ENCODE results near the gene TPRA1.
A peak's percentile ranks its signal among the peaks of the same experiment; 100 is the strongest.

TPRA1 gene

GRCh38 chr3:127555108-127555507, 35.4 kb downstream of the TPRA1 start:
- DNase-seq = no peak

GRCh38 chr3:127552038-127552437, 38.5 kb downstream of the TPRA1 start:
- DNase-seq = no peak

DNA sequence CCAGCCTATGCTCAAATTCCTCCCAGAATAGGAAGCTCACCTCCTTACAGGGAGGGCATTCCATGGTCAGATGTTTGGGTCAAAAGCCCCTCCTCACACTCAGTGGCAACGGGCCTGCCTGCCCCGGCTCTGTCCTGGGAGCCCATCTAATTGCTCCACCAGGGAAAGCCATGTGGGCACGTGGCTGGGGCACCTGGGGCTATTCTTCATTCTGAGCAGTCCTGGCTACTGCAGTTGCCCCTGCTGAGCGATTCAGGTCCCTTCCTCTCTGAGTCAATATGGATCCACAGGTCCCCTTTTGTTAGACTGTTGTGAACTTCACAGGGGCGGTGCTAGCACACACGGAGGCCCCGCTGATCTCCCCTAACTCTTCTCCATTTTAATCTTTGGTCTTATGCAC, 39.4 kb downstream of the TPRA1 start:
- no peak for DNase-seq

- DNase-seq = no peak
Observed at GRCh38 chr3:127550468-127551157, 39.9 kb downstream of the TPRA1 start.

- DNase-seq = no peak
Observed at GRCh38 chr3:127549826-127550467, 40.6 kb downstream of the TPRA1 start.

- peak; percentile 48 for DNase-seq
Observed at GRCh38 chr3:127547761-127548605, 42.5 kb downstream of the TPRA1 start.

DNA sequence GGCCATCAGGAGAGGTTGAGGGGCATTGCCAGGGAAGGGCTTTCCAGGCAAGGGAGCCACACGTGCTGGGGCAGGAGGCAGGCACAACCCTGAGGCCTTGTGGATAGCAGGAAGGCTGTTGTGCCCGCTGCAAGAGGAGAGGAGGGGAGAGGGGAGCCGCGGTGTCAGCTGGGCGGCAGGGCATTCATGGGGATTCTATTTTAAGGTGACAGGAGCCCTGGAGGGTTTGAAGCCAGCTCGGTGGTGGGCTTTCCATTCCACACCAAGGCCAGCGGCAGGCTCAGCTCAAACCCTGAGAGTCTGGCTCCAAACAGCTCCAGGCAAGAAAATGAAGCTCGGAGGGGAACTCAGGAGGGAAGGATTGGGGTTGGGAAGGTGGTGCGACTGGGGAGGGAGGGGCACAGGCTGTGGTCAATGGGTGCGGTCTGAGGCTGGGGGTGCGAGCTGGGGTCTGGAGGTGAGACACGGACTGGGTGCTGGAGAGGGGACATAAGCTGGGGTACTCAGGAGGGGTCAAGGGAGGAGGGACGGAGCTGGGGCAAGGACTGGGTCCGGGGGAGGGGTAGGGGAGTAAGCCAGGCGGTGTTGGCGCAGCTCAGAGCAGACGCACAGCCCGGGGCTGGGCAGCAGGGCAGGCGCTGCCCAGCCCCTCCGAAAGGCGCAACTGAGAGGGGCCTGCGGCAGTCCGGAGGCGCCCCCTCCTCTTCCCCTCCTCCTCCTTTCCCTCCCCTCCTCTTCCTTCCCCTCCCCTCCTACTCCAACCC, 43.4 kb downstream of the TPRA1 start:
- DNase-seq = no peak

DNA sequence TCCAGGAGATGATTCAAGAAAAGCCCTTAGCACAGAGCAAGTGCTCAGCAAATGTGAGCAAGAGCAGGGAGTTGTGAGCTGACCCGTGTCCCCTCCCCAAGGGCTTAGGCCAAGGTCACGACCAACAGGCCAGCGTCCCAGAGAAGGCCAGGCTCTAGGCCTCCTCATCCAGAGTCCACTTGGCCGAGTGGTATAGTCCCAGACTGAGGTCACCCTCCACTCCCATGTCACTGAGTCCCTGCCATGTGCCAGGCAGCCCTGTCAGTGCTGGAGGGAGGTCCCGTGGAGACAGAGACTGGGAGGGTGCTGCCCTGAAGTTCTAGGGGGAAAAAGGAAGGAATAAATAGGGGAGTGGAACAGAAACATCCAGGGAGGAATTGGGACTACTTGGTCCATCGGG, 44.0 kb downstream of the TPRA1 start:
- no peak for DNase-seq

GRCh38 chr3:127545711-127546457, 44.6 kb downstream of the TPRA1 start:
- no peak for DNase-seq

DNA sequence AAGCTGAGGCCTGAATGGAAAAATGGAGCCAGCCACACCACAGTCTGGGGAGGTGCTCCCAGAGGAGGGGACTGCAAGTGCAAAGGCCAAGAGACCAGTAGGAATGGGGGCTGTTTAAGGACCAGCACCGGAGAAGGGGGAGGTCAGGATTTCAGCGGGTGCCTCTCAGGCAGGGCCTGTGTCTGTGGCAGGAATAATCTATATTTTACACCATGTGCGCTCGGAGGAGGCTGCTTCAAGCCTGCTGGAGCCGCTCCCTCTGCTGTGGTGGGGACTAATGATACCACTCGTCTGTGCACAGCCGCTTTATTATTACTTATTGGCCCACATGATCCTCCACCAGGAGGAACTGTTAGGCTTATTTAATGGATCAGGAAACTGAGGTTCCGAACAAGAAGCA, 45.3 kb downstream of the TPRA1 start:
- DNase-seq = no peak

GRCh38 chr3:127544803-127545201, 45.7 kb downstream of the TPRA1 start:
- DNase-seq = no peak

DNA sequence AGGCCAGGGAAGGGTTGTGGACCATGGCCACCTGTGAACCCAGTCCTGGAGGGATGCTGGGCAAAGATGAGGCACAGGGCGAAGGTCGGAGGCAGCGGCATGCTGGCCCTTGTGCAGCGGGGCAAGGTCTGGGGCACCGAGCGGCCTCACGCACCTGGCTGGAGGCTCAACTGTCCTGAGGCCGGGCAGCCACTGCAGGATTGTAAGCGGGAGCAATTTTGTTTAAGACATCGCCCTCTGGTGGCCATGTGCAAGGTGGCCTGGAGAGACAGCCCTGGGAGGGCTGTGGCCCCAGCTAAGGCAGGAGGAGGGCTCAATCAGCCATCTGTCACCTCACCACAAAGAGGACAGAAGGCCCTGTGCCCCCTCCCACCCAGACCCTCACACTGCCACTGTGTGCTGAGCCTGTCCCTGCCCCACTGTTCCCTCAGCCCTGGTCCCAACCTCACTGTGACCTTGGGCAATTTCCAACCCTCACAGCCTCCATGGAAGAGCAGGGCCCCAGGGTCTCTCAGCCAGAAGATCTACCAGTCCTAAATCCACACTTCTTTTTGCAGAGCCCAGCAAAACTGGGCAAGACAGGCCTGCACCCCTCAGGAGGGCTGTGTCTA, 46.2 kb downstream of the TPRA1 start:
- DNase-seq = peak; percentile 25

- no peak for DNase-seq
Observed at GRCh38 chr3:127543441-127543840, 47.1 kb downstream of the TPRA1 start.

GRCh38 chr3:127542441-127542952, 48.0 kb downstream of the TPRA1 start:
- no peak for DNase-seq

- no peak for DNase-seq
Observed at GRCh38 chr3:127541320-127541719, 49.2 kb downstream of the TPRA1 start.

- no peak for DNase-seq
Observed at GRCh38 chr3:127539366-127540060, 51.0 kb downstream of the TPRA1 start.

GRCh38 chr3:127538569-127538968, 52.0 kb downstream of the TPRA1 start:
- no peak for DNase-seq

DNA sequence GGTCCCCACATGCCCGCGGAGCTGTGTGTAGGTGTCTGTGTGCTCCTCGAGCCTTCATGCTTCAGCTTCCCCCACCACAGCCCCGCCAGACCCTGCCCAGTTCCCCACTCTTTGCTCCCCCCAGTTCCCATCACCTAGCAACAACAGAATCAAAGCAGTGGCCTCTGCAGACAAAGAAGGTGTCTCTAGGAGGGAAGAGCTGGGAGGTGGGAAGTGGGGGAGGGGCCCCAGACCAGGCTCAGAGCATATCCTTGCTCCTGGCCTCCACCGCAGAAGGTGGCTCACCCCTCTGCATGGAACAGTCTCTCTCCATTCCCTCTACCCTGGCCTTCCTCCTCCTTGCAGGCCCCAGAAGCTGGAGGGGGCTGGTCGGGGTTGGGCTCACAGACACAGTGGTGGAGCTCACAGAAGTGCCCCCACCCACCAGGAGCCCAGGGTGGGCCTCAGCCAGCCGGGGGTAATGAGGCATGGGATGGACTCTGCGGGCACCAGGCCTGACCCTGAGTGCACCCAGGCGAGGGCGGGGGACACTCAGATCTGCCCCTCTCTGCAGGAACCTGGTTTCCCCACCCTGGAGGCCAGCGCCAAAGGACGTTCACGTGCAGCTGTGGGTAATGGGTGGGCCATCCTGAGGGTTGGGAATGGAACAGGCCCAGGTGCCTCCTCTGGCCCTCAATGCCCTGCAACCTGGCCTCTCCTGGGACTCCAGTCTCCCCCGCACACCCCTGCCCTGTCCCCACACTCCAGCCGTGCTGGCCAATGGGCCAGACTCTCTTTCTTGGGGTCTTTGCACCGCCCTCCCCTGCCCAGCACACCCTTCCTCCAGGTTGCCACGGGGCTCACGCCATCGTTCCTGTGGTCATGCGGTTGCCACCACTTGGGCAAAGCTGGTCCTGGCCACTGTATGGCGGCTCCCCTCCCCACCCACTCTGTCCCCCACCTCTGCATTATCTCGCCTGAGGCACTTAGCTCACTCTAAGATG, 53.4 kb downstream of the TPRA1 start:
- DNase-seq = no peak

DNA sequence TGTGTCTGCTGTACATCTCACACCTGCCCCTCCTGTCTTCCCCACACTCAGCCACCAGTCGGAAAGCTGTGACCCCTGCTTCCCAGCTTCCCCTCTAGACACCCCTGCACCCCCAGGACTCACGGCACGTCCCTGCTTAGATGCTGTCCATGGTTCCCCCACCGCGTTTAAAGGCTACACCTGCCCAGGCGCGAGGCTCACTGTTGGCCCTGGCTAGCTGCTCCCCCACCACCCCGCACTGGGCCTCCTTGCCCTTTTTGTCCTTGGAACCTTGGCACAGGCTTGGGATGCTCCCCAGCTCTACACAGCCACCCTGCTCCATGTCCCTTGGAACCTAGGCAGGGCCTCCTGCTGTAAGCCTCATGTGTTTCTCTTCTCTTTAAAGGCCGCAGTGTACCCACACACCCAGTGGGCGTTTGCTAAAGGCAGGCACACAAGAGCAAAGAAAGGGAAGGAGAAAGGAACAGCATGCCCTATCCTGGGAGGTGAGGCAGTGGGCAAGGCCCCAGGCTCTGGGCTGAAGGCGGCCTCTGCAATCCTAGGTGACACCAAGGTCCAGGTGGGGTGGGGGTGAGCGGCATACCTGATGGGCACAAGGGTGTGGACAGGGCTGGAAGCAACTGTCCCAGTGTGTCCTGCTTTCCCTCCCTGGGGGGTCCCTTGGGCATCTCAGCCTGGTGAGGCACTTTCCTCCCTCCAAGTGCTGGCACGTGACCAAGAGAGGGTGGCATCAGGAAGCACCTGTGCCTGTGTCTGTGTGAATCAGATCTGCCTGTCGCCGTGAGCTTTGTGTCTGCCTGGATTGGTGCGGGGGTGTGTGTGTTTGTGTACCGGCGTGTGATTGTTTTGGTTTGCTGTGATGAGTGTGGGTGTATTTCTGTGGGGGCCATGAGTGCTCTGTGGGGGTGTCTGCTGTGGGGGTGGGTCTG, 54.4 kb downstream of the TPRA1 start:
- DNase-seq = no peak

Measured in GDM1 (cell line).